Astrocyte (in vitro differentiated cells and primary cell): ENCODE data around the gene EXOC6B.

ENCODE experiments used
- EZH2 ChIP-seq: IDR thresholded peaks from 2 replicates; pipeline ENCODE4 v1.6.1; 2012; ENCODE audit warnings: mild to moderate bottlenecking, low read length, inconsistent platforms; ENCODE audit not compliant: insufficient read depth
- TF ChIP-seq, protein P1 (sequence below): IDR thresholded peaks from 2 replicates; pipeline ENCODE4 v1.5.1; 2011; ENCODE audit warnings: low read depth, mild to moderate bottlenecking, inconsistent platforms, low read length, moderate library complexity; ENCODE audit not compliant: insufficient read depth

DNA sequence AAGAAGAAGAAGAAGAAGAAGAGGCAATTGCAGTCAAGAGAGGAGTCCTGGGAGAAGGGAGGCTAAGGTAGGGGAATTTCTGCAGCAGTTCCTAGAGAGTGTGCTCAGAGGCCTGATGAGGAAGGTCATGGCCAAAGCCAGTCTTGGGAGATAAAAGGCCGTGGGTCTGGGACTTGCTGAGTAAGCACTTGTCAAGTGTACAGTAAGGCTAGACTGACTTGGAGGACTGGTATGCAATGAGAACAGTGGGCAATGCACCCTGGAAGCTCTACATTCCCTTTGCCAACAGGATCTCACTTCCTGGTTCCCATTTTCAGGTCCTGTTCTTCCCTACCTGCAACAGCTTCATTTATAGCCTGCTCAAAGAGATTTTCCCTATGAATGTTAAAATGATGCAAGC is 649.6 kb downstream of the EXOC6B start:
- TF ChIP-seq, protein P1, sequence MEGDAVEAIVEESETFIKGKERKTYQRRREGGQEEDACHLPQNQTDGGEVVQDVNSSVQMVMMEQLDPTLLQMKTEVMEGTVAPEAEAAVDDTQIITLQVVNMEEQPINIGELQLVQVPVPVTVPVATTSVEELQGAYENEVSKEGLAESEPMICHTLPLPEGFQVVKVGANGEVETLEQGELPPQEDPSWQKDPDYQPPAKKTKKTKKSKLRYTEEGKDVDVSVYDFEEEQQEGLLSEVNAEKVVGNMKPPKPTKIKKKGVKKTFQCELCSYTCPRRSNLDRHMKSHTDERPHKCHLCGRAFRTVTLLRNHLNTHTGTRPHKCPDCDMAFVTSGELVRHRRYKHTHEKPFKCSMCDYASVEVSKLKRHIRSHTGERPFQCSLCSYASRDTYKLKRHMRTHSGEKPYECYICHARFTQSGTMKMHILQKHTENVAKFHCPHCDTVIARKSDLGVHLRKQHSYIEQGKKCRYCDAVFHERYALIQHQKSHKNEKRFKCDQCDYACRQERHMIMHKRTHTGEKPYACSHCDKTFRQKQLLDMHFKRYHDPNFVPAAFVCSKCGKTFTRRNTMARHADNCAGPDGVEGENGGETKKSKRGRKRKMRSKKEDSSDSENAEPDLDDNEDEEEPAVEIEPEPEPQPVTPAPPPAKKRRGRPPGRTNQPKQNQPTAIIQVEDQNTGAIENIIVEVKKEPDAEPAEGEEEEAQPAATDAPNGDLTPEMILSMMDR: no peak
- TF ChIP-seq EZH2: no peak
